Ecto neural progenitor cell (in vitro differentiated cells): Measurements from ENCODE around the gene JPH2.
A peak's percentile ranks its signal among the peaks of the same experiment; 100 is the strongest.

ENCODE experiments used
- DNase-seq: peaks from one replicate; pipeline ENCODE4 v3.0.0-alpha.2; 2018; ENCODE audit warnings: low spot score

Gene JPH2

DNA sequence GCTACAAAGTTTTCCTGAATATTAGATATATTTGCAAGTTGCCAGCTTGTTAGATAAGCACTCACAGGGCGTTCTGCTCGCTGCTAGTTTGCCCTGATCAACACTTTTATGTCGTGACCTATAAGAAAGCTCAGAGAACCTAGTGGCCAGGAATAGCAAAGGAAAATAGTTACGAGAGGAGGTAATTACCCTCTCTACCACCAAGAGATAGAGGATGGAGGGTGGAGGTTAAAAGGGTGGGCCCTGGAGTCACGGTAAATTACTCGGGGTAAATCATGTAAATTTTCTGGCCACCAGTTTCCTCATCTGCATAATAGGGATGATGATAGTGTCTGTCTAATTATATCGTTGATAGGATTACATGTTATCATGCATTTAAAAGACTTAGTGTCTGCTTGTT is 87.2 kb downstream of the JPH2 start:
- DNase-seq: no peak

DNA sequence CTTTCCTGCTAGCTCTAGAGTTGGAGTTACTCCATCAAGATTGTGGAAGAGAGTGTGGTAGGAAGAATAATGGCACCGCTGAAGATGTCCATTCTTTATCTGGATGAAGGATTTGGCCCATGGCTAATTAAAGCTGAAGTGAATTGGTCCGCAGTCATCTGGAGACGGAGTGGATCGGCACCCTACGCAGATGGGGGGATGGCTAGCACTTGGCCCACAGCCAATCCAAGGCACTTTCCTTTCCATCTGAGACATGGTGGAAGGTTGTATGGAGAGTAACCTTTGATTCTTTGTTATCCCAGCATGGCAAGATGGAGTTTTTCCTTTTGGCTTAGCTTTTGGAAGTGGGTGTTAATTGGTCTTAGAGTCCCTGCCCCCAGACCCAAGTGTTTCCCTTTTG is 88.3 kb downstream of the JPH2 start:
- DNase-seq: no peak

DNA sequence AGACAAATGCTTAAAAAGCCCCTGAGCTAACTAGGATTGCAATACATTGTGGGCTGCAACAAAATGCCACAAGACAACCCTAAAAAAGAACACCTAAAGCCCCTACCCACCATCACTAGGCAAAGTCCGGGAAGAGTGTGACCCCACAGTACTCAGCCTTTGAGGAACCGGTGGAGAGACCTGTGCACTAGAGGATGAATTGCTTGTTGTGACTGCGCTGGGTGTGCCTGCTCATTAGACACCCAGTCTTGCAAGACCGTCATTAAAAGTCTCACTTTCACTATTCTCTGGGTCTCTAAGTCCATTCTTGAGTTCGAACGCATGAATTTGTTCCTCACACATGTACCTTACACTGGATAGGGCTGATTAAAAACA is 88.7 kb downstream of the JPH2 start:
- no peak for DNase-seq

DNA sequence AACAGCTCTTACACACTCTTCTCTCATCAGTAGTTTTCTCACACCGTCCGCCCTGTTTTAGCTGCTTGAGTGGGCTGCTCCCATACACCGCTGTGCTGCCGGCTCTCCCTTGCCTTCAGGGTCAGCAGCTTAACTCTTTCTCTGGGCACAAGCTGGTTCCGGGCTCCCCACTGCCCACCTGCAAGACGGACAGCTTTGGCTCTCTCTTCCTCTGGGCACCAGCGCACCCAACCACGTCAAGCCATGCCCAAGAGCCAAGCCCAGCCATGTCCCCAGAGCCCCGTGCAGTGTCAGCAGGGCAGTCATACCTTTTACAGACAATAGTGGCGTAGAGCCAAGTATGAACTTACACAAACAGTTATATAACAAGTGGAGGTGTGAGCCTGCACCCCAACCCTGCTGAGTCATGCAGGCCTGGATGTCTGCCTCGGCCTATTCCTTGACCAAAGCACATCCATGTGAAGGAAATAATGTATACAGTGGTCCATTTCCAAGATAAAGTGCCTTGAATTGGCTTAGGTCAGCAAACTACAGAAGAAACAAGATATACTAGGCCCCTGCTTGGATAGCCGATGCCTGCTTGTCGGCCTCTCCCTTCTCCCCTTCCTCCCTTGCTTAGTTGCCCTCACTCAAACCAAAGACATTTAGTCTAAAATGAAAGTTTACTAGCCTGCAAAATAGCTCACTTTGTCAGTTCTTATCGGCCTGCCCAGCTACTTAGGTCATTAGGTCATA is 89.3 kb downstream of the JPH2 start:
- DNase-seq: no peak

DNA sequence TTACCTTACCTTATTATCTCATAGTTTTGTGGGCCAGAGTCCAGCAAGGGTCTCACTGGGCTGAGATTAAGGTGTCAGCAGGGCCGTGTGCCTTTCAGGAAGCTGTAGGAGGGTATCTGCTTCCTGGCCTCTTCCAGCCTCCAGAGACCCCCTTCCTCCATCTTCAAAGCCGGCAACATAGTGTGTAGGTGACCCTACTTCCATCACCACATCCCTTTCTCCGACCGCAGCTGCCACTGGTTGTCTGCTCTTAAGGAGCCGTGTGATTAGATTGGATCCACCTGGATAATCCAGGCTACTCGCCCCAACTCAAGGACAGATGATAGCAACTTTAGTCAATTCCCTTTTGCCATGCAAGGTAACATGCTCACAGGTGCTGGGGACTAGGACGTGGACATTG is 91.2 kb downstream of the JPH2 start:
- DNase-seq: no peak

DNA sequence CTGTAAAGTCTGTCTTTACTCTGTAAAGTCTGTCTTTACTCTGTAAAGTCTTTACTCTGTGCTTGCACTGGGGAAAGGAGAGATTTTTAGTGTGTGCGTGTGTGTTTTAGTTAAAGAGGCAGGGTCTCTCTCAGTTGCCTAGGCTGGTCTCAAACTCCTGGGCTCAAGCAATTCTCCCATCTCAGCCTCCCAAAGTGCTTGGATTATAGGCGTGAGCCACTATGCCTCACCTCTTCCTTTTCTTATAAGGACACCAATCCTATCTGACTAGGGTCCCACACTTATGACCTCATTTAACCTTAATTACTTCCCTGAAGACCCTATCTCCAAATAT is 93.8 kb downstream of the JPH2 start:
- DNase-seq: no peak

DNA sequence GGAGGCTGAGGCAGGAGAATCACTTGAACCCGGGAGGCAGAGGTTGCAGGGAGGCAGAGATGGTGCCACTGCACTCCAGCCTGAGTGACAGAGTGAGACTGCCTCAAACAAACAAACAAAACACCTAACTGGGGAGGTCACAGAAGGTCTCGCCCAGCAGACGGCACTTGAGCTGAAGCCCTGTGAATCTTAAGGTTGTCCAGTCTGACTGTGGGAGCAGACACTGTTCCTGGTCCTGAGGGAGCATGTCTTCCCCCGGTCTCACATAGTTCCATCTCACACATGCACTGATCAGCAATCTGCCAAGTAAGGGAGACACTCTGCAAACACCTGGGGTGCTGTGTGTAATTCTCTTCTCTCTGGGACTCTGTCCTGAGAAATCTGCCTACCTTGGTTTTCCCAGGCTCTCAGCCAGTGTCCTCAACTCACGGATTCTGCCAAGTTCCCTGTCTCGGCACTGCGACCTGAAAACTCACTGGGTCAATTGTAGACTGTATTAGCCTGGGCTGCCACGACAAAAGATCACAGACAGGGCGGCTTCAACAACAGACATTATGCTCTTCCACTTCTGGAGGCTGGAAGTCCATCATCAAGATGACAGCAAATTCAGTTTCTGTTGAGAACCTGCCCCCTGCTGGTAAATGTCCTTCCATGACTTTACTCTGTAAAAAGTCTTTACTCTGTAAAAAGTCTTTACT is 94.3 kb downstream of the JPH2 start:
- no peak for DNase-seq

DNA sequence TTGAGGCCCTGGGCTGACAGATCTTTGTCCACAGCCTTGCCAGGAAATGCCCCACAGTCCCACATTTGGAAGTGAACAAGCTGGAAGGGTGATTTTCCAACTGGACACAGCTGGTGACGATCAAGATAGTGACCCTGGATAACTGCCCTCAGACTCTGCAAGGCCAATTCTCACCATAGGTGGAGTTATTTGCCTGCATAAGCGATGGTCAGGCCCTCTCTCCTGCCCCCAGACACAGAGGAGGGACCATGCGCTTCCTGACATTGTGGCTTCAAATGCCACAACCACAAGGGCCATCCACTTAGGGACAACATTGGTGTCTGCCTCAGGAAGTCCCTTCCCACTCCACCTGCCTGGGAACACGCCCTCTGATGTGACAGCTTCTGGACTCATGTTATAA is 96.0 kb downstream of the JPH2 start:
- DNase-seq: no peak

DNA sequence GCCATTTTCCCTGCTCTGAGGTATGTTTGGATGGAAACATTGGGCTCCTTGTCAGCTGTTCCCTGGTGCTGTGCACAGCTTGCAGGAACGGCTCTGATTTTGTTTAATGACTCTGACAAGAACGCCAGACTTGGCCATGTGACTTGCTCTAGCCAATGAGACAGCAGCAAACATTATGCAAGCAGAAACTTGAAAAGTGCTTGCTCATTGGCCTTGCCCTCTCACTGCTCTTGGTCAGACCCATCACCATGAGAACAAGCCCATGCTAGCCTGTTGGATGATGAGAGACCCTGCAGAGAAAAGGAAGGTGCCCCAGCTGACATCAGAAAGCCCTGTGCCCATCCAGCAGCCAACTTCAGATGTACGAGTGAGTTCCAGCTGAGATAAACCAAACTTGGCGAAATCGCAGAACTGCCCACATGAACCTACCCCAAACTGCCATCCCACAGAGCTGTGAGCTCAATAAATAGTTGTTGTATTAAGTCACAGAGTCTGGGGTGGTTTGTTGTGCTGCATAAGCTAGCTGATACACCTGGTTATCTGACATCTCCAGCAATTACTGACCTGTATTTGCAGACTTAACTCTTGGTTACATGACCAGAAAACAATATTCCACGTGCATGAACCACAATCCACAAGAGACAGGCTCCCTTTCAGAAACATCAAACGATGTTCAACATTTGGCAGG is 96.9 kb downstream of the JPH2 start:
- DNase-seq: no peak

DNA sequence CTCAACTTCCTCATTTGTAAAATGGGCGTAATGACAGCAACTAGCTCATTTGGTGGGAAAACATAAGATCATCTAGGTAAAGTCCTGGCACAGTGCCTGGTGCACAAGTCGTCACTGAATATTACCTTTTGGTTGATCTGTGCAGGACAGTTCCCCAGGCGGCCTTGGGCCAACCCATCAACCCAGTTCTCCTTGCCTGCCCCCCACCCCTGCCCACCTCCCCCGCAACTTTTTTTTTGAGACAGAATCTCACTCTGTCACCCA is 99.2 kb downstream of the JPH2 start:
- no peak for DNase-seq

DNA sequence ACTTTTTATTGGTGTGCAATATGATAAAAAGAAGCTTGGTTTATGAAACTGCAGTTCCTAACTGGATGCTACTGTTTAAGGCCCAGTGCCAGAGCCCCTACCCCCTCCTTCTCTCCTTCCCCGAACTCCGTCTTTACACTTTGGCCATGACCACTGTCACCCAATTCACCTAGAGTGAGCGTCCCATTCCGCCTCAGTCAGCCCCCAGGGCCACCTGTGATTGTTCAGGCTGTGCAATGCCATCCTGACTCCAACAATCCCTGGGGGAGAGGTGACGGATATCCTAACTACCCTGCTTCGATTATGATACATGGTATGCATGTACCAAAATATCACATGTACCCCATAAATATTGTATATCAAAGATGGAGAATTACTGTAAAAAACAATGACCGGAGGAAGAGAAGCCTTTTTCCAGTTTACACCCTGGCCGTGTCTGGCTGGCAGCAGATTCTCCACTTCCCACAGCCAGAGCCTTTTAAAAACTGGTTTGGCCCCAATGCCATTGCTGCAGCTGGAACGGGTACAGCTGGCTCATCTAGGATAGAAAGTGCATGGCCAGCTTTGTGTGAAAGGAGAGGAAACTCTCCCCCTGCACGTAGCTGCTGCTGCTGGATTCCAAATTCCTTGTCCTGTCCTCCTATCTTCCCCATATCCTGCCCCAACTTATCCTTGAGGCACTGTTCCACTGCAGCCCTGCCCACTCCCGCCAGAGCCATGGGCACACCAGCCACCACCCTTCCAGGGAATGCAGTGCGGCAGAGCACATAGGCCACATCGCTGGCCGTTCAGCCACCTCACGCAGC is 99.7 kb downstream of the JPH2 start:
- DNase-seq: no peak

DNA sequence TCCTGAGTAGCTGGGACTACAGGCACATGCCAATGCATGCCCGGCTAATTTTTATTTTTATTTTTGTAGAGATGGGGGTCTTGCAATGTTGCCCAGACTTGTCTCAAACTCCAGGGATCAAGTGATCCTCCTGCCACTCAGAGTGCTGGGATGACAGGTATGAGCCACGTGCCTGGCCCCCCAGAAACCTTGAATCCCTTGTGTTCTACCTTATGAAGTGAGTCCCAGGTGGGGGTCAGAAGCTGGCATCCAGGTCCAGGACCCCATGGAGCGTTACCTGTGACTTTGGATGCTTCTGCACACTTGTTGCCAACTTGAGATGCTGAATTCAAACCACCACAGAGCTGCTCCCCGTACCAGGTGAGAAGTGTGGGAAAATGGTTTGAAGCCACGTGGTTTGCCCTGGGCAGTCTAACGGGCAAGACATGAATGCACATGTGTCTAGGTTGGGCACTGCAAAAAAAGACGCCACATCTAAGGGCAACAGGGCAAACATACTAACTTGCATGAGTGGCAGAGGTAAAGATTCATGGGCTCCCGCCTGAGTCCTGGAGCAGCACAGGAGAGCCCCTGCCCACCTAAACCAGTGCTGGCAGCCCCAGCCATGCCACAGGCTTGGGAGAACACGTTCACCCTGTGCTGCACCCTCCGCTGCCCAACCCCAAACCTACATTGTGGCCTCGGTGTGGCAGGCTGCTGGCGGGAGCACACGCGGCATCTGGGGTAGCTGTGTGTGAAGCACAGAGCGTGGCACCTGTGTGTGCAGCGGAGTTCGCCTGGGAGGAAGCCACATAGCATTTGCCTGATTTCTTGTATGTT is 101.2 kb downstream of the JPH2 start:
- no peak for DNase-seq

DNA sequence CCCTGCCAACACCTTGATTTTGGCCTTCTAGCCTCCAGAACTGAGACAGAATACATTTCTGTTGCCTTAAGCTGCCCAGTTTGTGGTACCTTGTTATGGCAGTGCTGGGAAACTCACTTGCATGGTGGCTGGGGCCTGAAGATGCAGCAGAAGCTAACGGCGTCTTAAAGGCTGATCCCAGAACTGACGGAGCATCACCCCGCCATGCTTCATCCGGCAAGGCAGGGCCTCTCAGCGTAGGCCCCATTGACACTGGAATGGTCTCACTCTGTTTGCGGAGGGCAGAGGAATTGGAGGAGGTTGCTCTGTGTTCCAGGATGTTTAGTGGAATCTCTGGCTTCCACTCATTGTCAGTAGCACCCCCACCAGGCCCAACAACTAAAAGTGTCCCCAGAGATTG is 102.1 kb downstream of the JPH2 start:
- no peak for DNase-seq

DNA sequence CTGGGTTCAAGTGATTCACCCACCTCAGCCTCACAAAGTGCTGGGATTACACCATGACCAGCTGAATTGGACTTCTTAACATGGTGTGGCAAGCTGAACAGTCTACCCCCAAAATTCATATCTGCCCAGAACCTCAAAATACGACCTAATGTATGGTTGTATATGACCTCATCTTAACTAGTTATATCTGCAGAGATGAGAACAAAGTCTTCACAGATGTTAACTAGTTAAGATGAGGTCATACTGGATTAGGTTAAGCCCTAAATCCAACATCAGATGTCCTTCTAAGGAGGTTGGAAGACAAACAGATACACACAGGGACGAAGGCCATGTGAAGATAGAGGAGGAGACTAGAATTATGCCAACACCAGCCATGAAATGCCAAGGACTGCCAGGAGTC is 102.5 kb downstream of the JPH2 start:
- no peak for DNase-seq

DNA sequence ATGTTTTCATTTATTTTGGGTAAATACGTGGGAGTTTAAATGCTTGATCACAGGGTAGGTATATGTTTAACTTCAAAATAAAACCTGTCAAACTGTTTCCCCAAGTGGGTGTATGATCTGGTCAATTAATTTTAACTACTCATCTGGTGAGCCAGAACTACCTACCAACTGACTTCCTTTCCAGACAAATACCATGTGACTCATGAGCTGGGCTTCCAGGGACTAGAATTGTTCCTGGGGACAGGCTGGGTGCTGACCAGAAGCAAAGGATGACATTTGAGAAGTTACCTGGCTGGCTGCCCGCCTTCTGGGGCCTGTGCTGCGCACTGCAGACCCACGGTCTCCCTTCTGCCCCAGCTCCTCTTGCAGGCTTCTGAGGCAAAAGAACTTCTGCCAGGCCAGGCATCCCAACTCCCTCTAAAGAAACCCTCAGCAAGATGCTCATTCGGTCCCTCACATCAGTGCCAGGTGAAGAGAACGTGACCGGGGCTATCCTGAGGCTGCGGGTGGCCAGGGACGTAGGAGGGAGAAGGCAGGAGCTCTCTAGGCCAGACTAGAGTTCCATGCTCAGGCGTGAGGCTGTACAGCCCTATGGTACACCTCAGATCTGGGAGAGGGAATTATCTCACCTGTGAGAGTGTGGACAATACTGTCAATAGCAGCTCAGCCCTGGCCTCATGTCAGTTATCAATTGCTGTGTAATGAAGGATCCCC is 103.6 kb downstream of the JPH2 start:
- DNase-seq: no peak

DNA sequence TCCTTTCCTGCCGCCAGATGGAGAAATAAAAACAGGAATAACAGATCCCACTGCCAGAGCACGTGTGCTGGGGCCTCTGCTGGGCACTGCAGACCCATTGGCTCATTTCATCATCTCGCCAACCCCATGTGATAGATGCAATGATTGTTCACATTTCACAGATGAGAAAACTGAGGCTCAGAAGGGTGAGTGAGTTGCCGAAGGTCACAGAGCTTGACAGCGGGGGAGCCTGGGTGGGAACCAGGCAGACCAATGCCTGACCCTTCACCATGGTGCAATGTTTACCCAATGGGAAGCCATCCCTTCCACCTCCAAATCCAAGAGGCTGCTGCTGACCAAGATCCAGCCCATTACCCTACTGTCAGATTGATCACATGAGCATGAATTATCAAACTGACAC is 105.1 kb downstream of the JPH2 start:
- no peak for DNase-seq

DNA sequence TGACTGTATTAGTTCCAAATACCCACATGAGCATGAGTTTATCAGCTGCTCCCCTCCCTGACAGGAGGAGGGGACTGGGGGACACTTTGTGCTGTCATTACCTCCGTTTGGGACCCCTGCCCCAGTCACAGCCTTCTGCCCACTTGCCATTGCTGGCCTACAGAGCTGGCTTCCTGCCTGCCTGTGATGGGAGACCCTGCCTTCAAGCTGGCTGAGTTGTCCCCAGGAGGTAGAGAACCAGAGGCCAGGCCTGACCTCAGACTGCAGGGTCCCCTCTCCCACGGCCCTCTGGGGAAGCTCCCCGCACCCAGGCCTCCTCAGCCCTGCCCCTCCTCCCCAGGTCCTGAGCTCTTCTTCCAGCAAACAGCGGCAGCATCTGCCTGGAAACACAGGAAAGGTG is 105.5 kb downstream of the JPH2 start:
- DNase-seq: no peak

DNA sequence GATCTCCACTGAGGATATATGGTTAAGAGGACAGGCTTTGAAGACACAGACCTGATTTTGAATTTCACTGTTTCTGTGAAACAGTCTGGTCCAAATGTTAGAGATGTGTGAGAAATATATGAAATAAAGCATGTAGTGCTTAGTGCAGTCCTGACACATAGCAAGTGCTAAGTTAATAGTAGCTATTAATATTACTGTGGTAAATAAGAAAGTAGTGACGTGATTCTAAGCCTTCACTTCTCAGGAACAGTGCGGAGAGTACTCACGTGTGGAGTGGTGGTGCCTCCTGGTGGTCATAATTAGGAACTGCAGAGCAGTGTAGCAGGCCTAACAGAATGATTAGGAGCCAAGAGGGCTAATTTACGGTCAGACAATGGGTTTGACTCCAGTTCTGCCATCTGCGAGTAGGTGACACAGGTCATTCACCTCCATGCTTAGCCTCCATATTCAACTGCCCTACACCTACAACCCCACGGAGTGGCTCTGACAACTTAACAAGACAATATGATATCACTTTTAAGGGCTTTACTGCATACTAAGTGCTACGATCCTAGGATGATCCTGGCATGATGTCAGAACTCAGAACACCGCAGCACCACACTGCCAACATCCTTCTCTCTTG is 106.2 kb downstream of the JPH2 start:
- DNase-seq: peak; percentile 73

DNA sequence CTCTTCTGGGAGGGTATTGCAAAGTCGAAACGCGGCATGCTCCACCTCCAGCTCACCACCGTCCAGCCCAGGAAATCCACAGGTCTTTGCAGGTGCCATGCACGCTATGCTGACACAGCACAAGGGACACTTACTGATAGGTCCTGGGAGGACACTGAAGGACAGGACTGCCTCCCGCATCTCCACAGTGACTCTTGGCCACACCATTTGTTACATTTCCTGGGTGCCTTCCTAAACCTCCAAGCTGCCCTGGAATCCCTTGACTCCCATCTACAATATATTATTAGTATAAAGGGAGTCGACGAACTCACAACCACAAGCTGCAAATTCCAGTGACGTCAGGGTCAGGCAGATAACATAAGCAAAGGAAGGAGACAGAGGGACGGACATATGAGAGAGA is 106.9 kb downstream of the JPH2 start:
- DNase-seq: no peak

DNA sequence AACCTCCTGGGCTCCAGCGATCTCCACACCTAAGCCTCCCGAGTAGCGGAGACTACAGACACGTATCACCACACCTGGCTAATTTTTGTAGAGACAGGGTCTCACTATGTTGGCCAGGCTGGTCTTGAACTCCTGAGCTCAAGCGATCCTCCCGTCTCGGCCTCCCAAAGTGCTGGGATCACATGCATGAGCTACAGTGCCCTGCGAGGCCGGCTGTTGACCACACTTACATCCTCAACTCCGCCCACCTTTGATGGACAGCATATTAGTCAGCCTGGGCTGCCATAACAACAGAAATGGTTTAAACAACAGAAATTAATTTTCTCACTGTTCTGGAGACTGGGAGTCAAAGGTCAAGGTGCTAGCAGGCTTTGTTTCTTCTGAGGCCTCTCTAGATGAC is 107.7 kb downstream of the JPH2 start:
- DNase-seq: no peak

DNA sequence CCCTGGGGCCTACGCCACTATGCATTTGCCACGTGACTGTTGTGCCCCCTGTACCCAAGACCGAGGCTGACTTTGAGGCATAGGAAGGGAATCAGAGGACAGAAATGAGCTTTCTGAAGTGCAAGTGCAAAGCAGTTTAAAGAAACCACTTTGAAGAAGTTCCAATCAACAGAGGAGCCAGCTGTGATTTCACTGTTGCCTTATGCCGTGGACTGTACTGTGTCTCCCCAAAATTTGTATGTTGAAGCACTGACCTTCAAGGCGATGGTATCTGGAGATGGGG is 111.1 kb downstream of the JPH2 start:
- peak; percentile 30 for DNase-seq
